ENCODE results near the gene GNAT2.
A peak's percentile ranks its signal among the peaks of the same experiment; 100 is the strongest.

GNAT2 gene

GRCh38 chr1:109649491-109649914 is 30.1 kb upstream of the GNAT2 start:
- H3K27ac ChIP-seq = no peak overlapping the region
- peaks cover 24% of the 10 kb centered on the region for H3K27me3 ChIP-seq
- no peaks in the 10 kb centered on the region for H3K36me3 ChIP-seq
- no peaks in the 10 kb centered on the region for H3K4me1 ChIP-seq (ENCODE audit: control insufficient read depth in 1 of 2, insufficient read depth in 1 of 2, low read depth in 1 of 2, low read length in 1 of 2)
- H3K9me3 ChIP-seq = no peaks in the 10 kb centered on the region
- no peak overlapping the region for H3K4me3 ChIP-seq (ENCODE audit: low read depth in 1 of 2, low read length in 1 of 2)
- no peak for TF ChIP-seq CTCF (IDR thresholded peaks at IDR 0.05)

GRCh38 chr1:109644670-109645069 is 25.3 kb upstream of the GNAT2 start:
- no peaks in the 10 kb centered on the region for H3K9me3 ChIP-seq
- no peaks in the 10 kb centered on the region for H3K27me3 ChIP-seq
- no peak overlapping the region for H3K27ac ChIP-seq
- H3K4me1 ChIP-seq (ENCODE audit: control insufficient read depth in 1 of 2, insufficient read depth in 1 of 2, low read depth in 1 of 2, low read length in 1 of 2) = peaks cover 6 to 15% of the 10 kb centered on the region in 2 experiments
- no peak overlapping the region for H3K4me3 ChIP-seq (ENCODE audit: low read depth in 1 of 2, low read length in 1 of 2)
- no peaks in the 10 kb centered on the region for H3K36me3 ChIP-seq
- TF ChIP-seq CTCF (IDR thresholded peaks at IDR 0.05) = no peak

GRCh38 chr1:109643385-109644230 is 24.2 kb upstream of the GNAT2 start:
- Histone ChIP-seq H3K9me3 (no peaks in the 10 kb centered on the region), H3K36me3 (no peaks in the 10 kb centered on the region), H3K27ac (no peak overlapping the region), H3K27me3 (no peaks in the 10 kb centered on the region), H3K4me1 (ENCODE audit: control insufficient read depth in 1 of 2, insufficient read depth in 1 of 2, low read depth in 1 of 2, low read length in 1 of 2) (peaks cover 6 to 15% of the 10 kb centered on the region in 2 experiments), H3K4me3 (ENCODE audit: low read depth in 1 of 2, low read length in 1 of 2) (no peak overlapping the region)
- peak; percentile 84 for TF ChIP-seq CTCF (IDR thresholded peaks at IDR 0.05)

GRCh38 chr1:109642626-109643025 is 23.2 kb upstream of the GNAT2 start:
- H3K4me3 ChIP-seq (ENCODE audit: low read depth in 1 of 2, low read length in 1 of 2) = no peak overlapping the region
- H3K36me3 ChIP-seq = no peaks in the 10 kb centered on the region
- no peaks in the 10 kb centered on the region for H3K27me3 ChIP-seq
- TF ChIP-seq CTCF (IDR thresholded peaks at IDR 0.05) = no peak
- H3K4me1 ChIP-seq (ENCODE audit: control insufficient read depth in 1 of 2, insufficient read depth in 1 of 2, low read depth in 1 of 2, low read length in 1 of 2) = peaks cover 6 to 15% of the 10 kb centered on the region in 2 experiments
- H3K9me3 ChIP-seq = no peaks in the 10 kb centered on the region
- no peak overlapping the region for H3K27ac ChIP-seq

- no peaks in the 10 kb centered on the region for H3K36me3 ChIP-seq
- no peak overlapping the region for H3K4me3 ChIP-seq (ENCODE audit: low read depth in 1 of 2, low read length in 1 of 2)
- H3K9me3 ChIP-seq = no peaks in the 10 kb centered on the region
- H3K27ac ChIP-seq = no peak overlapping the region
- peaks cover 6 to 15% of the 10 kb centered on the region in 2 experiments for H3K4me1 ChIP-seq (ENCODE audit: control insufficient read depth in 1 of 2, insufficient read depth in 1 of 2, low read depth in 1 of 2, low read length in 1 of 2)
- H3K27me3 ChIP-seq = no peaks in the 10 kb centered on the region
- no peak for TF ChIP-seq CTCF (IDR thresholded peaks at IDR 0.05)
These were observed 22.4 kb upstream of the GNAT2 start for GRCh38 chr1:109641861-109642260.
